Ishikawa (cell line): ENCODE results near the gene OR1J4.

Experiments
- CREB1 ChIP-seq: IDR thresholded peaks from 2 replicates; pipeline ENCODE4 v1.6.1; 2012; ENCODE audit warnings: low read depth
- EP300 ChIP-seq: IDR thresholded peaks from 2 replicates; pipeline ENCODE4 v1.6.1; 2012; ENCODE audit warnings: borderline replicate concordance
- FOXM1 ChIP-seq: IDR thresholded peaks from 2 replicates; pipeline ENCODE4 v1.6.1; 2012; ENCODE audit warnings: low read depth, borderline replicate concordance
- RAD21 ChIP-seq: IDR thresholded peaks from 2 replicates; pipeline ENCODE4 v1.6.1; 2012; ENCODE audit warnings: low read depth
- TAF1 ChIP-seq: IDR thresholded peaks from 2 replicates; pipeline ENCODE4 v1.6.1; 2012; ENCODE audit warnings: low read depth, mild to moderate bottlenecking
- YY1 ChIP-seq: IDR thresholded peaks from 2 replicates; pipeline ENCODE4 v1.6.1; 2012; ENCODE audit warnings: low read depth
- TF ChIP-seq, protein P1 (sequence below): IDR thresholded peaks from 2 replicates; pipeline ENCODE4 v1.6.1; 2012

GRCh38 chr9:122519376-122519775, 435 bp downstream of the OR1J4 start:
- TF ChIP-seq, protein P1, sequence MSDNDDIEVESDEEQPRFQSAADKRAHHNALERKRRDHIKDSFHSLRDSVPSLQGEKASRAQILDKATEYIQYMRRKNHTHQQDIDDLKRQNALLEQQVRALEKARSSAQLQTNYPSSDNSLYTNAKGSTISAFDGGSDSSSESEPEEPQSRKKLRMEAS: no peak
- TF ChIP-seq CREB1: no peak
- no peak for TF ChIP-seq FOXM1
- no peak for TF ChIP-seq YY1
- TF ChIP-seq EP300: no peak
- no peak for TF ChIP-seq RAD21
- TF ChIP-seq TAF1: no peak
